AG04449 (cell line): ENCODE results near the gene TAF6L.
"Not testable (repeated sequence)": the region's sequence is repeated elsewhere in the genome, so short reads cannot be mapped to it uniquely, and the experiment has no call there.

Source experiments
- CTCF ChIA-PET: fragments of 350-600 bp; formaldehyde crosslinking; extraction: SDS; loops from one replicate; lab custom pipeline; 2021; ENCODE audit warnings: antibody characterized with exemption; lab: Yijun Ruan, JAX
- POLR2A ChIA-PET: fragments of 400-600, 350-600 bp; formaldehyde crosslinking; extraction: SDS; loops from one replicate; lab custom pipeline; 2020; ENCODE audit warnings: antibody characterized with exemption, inconsistent platforms; lab: Yijun Ruan, JAX
- DNase-seq: peaks from one replicate; pipeline ENCODE4 v3.0.0-alpha.2; 2010; ENCODE audit warnings: low read depth, low spot score
- H3K4me3 ChIP-seq: 2 replicates; pipeline ENCODE4 v1.5.1; 2011; ENCODE audit warnings: low read depth, mild to moderate bottlenecking, control low read depth, low read length
- TF ChIP-seq, protein P1 (sequence below): IDR thresholded peaks from one replicate; pipeline ENCODE4 v1.5.1; 2011; ENCODE audit warnings: mild to moderate bottlenecking, moderate library complexity, low read length, control low read depth, inconsistent platforms; ENCODE audit not compliant: insufficient read depth; ENCODE audit errors: missing control alignments

The TAF6L gene

DNA sequence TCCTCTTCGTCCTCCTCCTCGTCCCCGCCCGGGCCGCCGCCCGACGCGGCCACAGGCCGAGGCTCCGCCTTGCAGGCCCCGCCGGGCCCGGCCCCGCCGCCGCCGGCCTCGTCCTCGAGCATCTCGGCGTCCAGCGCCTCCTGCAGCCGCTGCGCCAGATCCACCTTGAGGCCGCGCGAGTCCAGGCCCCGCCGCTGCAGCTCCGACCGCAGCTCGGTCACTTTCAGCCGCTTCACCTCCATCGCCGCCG lies 44.4 kb upstream of the TAF6L start:
- POLR2A ChIA-PET: interaction anchor here (0.5 to 2.5 kb wide), 14 partner anchors 10 to 1008 kb away, joined by 3 to 24 read pairs (median 4); partner anchors contain the start of genes C11orf98, CSKMT, GNG3 and TAF6L
- CTCF ChIA-PET: interaction anchor here (0.7 to 1.7 kb wide), 6 partner anchors 10 to 335 kb away, joined by 3 to 6 read pairs (median 3); no protein-coding TSS in a partner anchor
- H3K4me3 ChIP-seq: peak overlapping the region; percentile 94
- no peak for DNase-seq
- TF ChIP-seq, protein P1, sequence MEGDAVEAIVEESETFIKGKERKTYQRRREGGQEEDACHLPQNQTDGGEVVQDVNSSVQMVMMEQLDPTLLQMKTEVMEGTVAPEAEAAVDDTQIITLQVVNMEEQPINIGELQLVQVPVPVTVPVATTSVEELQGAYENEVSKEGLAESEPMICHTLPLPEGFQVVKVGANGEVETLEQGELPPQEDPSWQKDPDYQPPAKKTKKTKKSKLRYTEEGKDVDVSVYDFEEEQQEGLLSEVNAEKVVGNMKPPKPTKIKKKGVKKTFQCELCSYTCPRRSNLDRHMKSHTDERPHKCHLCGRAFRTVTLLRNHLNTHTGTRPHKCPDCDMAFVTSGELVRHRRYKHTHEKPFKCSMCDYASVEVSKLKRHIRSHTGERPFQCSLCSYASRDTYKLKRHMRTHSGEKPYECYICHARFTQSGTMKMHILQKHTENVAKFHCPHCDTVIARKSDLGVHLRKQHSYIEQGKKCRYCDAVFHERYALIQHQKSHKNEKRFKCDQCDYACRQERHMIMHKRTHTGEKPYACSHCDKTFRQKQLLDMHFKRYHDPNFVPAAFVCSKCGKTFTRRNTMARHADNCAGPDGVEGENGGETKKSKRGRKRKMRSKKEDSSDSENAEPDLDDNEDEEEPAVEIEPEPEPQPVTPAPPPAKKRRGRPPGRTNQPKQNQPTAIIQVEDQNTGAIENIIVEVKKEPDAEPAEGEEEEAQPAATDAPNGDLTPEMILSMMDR: peak; percentile 4

DNA sequence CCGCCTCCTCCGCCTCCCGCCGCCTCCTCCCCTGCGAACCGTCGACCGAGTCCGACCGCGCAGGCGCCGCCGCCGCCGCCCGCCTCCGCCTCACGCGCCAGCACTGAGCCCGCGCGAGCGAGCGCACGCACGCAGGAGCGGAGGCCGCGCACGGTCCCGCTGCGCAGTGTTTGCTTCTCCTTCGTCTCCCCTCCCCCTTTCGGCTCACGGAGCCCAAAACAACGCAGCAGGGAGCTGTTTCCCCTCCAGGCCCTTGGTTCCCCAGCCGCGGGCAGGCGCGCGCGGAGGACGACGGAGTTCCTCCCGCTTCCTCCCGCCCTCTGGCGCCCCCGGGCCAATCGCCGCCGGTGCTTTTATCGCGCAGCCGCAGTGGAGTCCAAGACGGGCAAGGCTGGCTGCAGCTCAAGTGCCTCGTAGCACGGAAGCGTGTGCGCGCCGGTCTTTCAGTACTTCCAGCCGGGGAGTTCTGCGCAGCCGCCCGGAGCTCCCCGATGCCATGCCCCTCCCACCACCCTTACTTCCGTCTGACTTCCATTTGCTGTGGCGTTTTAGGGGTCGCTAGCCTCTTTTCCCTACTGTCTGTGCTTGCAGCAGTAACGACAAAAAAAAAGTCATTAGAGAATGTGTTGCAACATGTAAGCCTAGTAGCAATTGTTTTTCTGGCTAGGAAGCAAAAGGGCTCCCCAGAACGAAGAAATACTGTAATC lies 43.9 kb upstream of the TAF6L start, which contains the start of gene HNRNPUL2:
TSS of gene HNRNPUL2 (minus strand) at position 293 of the 707 bp plus-strand sequence. CDS start 301 bp downstream, outside the sequence.
- DNase-seq: peak; percentile 92
- H3K4me3 ChIP-seq: peak within 1 kb of the TSS; percentile 96
- CTCF ChIA-PET: interaction anchor here (0.7 to 1.7 kb wide), 5 partner anchors 10 to 336 kb away, joined by 3 to 6 read pairs (median 3); no protein-coding TSS in a partner anchor
- TF ChIP-seq, protein P1: peak; percentile 0
- POLR2A ChIA-PET: interaction anchor here (0.5 to 2.5 kb wide), 19 partner anchors 10 to 1008 kb away, joined by 3 to 24 read pairs (median 4); partner anchors contain the start of genes C11orf98, CSKMT, GNG3 and LRRN4CL

DNA sequence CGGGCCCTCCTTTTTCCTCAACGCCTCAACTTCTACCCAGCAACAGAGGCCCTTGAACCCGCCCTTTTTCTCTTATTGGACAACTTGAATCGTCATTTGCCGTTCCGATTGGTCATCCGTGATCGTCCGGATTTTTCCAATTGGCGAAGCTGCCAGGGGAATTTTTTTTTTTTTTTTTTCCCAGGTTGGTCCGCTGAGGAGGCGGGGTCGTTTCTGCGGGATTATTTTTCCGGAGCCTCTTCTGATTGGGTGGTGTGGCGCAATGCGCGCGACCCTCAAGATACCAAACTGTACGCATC lies 43.4 kb upstream of the TAF6L start:
- TF ChIP-seq, protein P1: no peak
- ChIA-PET CTCF (interaction anchor here (1.0 to 1.7 kb wide), 3 partner anchors 9 to 336 kb away, joined by 3 to 6 read pairs (median 3); no protein-coding TSS in a partner anchor), POLR2A (interaction anchor here (0.5 to 2.5 kb wide), 17 partner anchors 11 to 1009 kb away, joined by 3 to 24 read pairs (median 4); partner anchors contain the start of genes C11orf98, CSKMT, GNG3 and LRRN4CL)
- H3K4me3 ChIP-seq: peak overlapping the region; percentile 96
- DNase-seq: peak; percentile 84

DNA sequence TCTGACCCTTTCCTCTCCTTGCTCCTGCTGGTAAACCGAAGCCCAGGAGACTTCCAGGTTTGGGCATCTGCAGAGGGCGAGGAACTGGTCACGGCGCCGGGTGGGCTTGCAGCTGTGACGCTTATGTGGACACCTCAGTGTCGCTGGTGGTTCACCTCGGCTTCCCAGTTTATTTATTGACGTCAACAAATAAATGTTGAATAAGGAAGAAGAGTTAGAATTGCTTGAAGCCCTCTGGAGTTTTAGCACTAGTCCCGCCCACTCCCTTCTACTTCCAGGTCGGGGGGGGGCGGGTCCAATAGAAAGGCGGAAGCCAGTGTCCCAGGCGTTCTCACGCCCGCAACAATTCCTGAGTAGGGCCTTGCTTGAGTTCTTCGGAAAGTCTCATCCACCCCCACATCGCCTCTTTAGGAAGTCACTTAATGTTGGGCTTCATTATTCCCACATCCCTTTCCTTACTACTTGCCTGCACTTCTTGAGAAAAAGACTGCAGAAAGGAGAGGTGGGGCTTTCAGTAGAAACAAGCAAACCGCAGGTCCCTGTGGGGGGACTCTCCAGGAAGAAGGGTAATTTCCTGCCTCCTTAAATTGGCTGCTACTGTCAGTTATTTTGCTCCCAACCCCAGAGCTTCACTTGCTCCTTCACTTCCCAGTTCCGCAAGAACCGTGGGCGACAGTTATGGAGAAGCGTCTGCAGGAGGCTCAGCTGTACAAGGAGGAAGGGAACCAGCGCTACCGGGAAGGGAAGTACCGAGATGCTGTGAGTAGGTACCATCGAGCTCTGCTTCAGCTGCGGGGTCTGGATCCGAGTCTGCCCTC lies 42.8 kb upstream of the TAF6L start, which contains the start of gene TTC9C:
TSS of gene TTC9C (plus strand) at position 316 of the 818 bp plus-strand sequence. CDS start at position 679, 363 bp downstream.
- ChIA-PET CTCF (interaction anchor here (1.7 to 4.0 kb wide), 2 partner anchors 59 to 337 kb away, joined by 6 to 17 read pairs; partner anchors contain the start of gene TMEM179B), POLR2A (interaction anchor here (0.9 to 2.3 kb wide), 9 partner anchors 11 to 127 kb away, joined by 3 to 24 read pairs (median 7); partner anchors contain the start of genes C11orf98, CSKMT, GNG3 and TMEM179B)
- H3K4me3 ChIP-seq: peak within 1 kb of the TSS; percentile 96
- peak; percentile 41 for DNase-seq
- TF ChIP-seq, protein P1: no peak

DNA sequence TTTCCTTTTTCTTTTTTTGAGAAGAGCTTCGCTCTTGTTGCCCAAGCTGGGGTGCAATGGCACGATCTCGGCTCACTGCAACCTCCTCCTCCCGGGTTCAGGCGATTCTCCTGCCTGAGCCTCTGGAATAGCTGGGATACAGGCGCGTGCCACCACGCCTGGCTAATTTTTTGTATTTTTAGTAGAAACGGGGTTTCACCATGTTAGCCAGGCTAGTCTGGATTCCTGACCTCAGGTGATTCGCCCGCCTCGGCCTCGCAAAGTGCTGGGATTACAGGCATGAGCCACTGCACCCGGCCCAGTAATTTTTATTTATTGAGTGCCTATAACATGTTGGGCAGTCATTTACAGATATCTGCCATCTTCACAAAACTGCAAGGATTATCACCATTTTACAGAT lies 41.1 kb upstream of the TAF6L start:
- not testable (repeated sequence) for DNase-seq
- ChIA-PET CTCF (interaction anchor here (0.5 to 4.0 kb wide), 4 partner anchors 15 to 57 kb away, joined by 3 to 17 read pairs (median 4); partner anchors contain the start of gene TMEM179B), POLR2A (interaction anchor here (0.9 to 1.0 kb wide), 2 partner anchors 20 to 25 kb away, joined by 3 read pairs; no protein-coding TSS in a partner anchor)
- H3K4me3 ChIP-seq: peak overlapping the region; percentile 96

DNA sequence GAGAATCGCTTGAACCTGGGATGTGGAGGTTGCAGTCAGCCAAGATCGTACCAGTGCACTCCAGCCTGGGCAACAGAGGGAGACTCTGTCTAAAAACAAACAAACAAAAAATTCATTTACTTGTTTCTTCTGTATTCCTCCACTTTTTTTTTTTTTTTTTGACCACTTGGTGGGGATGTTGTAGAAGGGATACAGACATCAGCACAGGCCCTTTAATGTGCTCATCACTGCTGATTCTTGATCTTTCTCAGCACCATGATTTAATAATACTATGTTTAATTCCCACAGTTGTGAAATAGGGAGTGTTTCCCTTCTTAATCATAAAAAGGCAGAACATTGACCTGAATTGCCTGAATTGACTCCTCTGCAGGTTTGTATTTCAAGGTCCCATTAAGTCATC lies 38.4 kb upstream of the TAF6L start:
- ChIA-PET CTCF (interaction anchor here (0.7 to 2.0 kb wide), 2 partner anchors 21 to 130 kb away, joined by 4 to 5 read pairs; no protein-coding TSS in a partner anchor), POLR2A (no interaction called here)
- TF ChIP-seq, protein P1: no peak
- DNase-seq: no peak
- no peak overlapping the region for H3K4me3 ChIP-seq
